Cardiac muscle cell (in vitro differentiated cells and primary cell): Measurements from ENCODE around the gene KMO. TPM values are rescaled to one million over a fixed set of nuclear protein-coding genes. Genes with fewer than 3 reads are reported as not detected.

Experiments
- DNase-seq, 2 donors: peaks; one replicate each; pipeline versions ENCODE4 v3.0.0 to v3.0.0-alpha.2; 2010 to 2017; ENCODE audit warnings: low read depth in 1 of 2, low spot score in 1 of 2
- H3K27ac ChIP-seq: fragments of 200-600 bp; sonication (generic); 2 replicates; pipeline ENCODE4 v1.5.1; 2016
- H3K27me3 ChIP-seq: fragments of 200-600 bp; sonication (generic); 2 replicates; pipeline ENCODE4 v1.6.0; 2016; ENCODE audit warnings: control low read depth
- H3K36me3 ChIP-seq: fragments of 200-600 bp; sonication (generic); 2 replicates; pipeline ENCODE4 v1.5.1; 2016; ENCODE audit warnings: control low read depth
- H3K4me1 ChIP-seq: fragments of 200-600 bp; sonication (generic); 2 replicates; pipeline ENCODE4 v1.8.1; 2017; ENCODE audit warnings: low read depth, mild to moderate bottlenecking, mixed run types
- H3K4me3 ChIP-seq: fragments of 200-600 bp; sonication (generic); 2 replicates; pipeline ENCODE4 v1.5.1; 2016; ENCODE audit warnings: mild to moderate bottlenecking
- H3K9me3 ChIP-seq: fragments of 200-600 bp; sonication (generic); 2 replicates; pipeline ENCODE4 v1.5.1; 2017; ENCODE audit warnings: low read depth, mild to moderate bottlenecking, control low read depth
- polyA plus RNA-seq: library from polyadenylated mRNA; unstranded; fragments of >200 nt; fragmentation: Nextera tagmentation; extraction: Ambion mirVana; gene quantifications from 2 replicates; pipeline ENCODE4 v1.2.1, GENCODE V29; 2016
- total RNA-seq: library from RNA; depleted of rRNA; stranded (reverse); fragments of >200 nt; gene quantifications from 2 replicates; pipeline ENCODE4 v1.2.3, GENCODE V29; 2016
- TF ChIP-seq, protein P1 (sequence below): IDR thresholded peaks from 2 replicates; pipeline ENCODE4 v1.5.1; 2012; ENCODE audit warnings: low read depth, mild to moderate bottlenecking, low read length

The KMO gene
- total and polyA plus RNA-seq, 2 experiments from 2014 or later, result not detected

DNA sequence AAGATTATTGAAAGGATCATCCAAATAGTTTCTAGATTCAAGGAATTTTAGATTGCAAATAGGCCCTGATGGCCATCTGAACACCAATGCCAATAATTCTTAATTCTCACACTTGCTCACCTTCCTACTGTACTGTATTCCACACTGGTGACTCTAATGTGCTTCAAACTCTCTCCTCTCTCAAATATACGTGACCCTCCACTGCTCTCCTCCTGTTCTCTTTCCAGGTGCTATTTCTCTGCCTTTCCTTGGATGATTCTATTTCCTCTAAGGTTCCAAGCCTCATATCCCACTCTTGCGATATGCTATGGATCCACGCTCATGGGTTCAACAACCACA, 28.6 kb downstream of the KMO start:
- no peaks in the 10 kb centered on the region for H3K9me3 ChIP-seq
- no peak for DNase-seq
- TF ChIP-seq, protein P1, sequence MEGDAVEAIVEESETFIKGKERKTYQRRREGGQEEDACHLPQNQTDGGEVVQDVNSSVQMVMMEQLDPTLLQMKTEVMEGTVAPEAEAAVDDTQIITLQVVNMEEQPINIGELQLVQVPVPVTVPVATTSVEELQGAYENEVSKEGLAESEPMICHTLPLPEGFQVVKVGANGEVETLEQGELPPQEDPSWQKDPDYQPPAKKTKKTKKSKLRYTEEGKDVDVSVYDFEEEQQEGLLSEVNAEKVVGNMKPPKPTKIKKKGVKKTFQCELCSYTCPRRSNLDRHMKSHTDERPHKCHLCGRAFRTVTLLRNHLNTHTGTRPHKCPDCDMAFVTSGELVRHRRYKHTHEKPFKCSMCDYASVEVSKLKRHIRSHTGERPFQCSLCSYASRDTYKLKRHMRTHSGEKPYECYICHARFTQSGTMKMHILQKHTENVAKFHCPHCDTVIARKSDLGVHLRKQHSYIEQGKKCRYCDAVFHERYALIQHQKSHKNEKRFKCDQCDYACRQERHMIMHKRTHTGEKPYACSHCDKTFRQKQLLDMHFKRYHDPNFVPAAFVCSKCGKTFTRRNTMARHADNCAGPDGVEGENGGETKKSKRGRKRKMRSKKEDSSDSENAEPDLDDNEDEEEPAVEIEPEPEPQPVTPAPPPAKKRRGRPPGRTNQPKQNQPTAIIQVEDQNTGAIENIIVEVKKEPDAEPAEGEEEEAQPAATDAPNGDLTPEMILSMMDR, result no peak
- H3K4me1 ChIP-seq, result no peaks in the 10 kb centered on the region
- H3K27me3 ChIP-seq, result no peaks in the 10 kb centered on the region
- H3K27ac ChIP-seq, result no peak overlapping the region
- no peaks in the 10 kb centered on the region for H3K36me3 ChIP-seq
- no peak overlapping the region for H3K4me3 ChIP-seq

DNA sequence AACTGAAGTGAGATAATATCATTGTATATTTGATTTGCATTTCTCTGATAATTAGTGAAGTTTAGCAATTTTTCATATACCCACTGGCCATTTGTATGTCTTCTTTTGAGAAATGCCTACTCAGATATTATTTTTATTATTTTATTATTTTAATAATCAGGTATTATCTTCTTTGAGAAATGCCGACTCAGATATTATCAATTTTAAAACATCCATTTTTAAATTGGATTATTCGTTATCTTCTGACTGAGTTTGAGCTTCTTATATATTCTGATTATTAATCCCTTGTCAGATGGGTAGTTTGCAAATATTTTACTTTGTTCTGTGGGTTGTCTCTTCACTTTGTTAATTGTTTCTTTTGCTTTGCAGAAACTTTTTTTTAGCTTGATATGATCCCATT, 37.7 kb downstream of the KMO start:
- TF ChIP-seq, protein P1, result no peak
- Histone ChIP-seq H3K27ac (no peak overlapping the region), H3K27me3 (no peaks in the 10 kb centered on the region), H3K9me3 (no peaks in the 10 kb centered on the region), H3K4me1 (no peaks in the 10 kb centered on the region), H3K36me3 (no peaks in the 10 kb centered on the region), H3K4me3 (no peak overlapping the region)
- DNase-seq, result no peak

DNA sequence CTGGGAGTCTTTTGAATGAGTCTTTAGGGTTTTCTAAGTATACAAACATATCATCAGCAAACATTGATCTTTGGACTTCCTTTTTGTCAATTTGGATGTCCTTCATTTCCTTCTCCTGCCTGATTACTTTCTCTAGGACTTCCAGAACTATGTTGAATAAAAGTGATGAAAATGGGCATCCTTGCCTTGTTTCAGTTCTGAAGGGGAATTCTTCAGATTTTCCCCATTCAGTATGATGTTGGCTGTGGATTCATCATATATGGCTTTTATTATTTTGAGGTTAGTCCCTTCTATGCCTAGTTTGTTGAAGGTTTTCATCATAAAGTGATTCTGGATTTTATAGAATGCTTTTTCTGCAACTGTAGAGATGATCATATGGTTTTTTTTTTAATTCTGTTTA, 42.0 kb downstream of the KMO start:
- Histone ChIP-seq H3K4me3 (no peak overlapping the region), H3K27me3 (no peaks in the 10 kb centered on the region), H3K36me3 (no peaks in the 10 kb centered on the region), H3K4me1 (no peaks in the 10 kb centered on the region), H3K27ac (no peak overlapping the region), H3K9me3 (no peaks in the 10 kb centered on the region)
- DNase-seq, result no peak
- TF ChIP-seq, protein P1, result no peak

DNA sequence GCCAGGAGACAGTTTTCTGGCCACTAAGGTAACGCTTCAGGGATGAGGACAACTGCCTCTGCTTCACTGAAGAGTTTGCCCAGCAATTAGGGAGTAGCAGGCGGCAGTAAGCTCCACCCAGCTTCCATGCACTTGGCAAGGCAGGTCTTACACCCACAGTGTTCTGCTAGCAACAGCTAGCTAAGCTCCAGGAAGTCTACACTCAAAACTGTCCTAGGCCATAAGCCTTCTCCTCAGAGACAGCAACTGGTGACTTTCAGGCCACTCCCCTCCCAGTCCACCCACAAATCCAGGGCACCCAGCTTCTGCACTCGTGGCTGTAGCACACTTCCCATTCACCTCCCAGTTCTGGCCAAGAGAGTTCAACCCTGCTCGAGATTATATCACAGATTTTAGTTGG, 47.3 kb downstream of the KMO start:
- Histone ChIP-seq H3K27me3 (no peaks in the 10 kb centered on the region), H3K36me3 (no peaks in the 10 kb centered on the region), H3K4me3 (no peak overlapping the region), H3K27ac (no peak overlapping the region), H3K4me1 (no peaks in the 10 kb centered on the region), H3K9me3 (no peaks in the 10 kb centered on the region)
- TF ChIP-seq, protein P1, result no peak
- DNase-seq, result no peak

DNA sequence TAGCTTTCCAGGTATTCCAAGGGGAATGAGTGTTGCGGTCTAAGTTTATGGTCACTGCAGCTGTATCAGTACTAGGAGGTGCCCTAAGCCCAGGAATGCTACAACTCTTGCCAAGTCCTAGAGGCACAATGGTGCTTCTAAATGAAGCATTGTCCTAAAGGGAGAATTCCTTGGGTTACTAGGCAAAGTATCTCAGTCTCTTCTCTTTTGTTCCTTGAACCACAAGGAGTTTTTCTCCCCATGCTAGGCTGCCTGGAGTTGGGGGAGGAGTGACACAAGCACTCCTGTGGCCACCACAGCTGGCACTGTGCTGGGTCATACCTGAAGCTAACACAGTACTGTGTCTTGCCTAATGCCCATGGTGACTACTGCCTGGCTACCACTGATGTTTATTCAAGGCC, 50.7 kb downstream of the KMO start:
- Histone ChIP-seq H3K27me3 (no peaks in the 10 kb centered on the region), H3K4me3 (no peak overlapping the region), H3K36me3 (no peaks in the 10 kb centered on the region), H3K27ac (no peak overlapping the region), H3K9me3 (no peaks in the 10 kb centered on the region), H3K4me1 (no peaks in the 10 kb centered on the region)
- TF ChIP-seq, protein P1, result no peak
- DNase-seq, result no peak

DNA sequence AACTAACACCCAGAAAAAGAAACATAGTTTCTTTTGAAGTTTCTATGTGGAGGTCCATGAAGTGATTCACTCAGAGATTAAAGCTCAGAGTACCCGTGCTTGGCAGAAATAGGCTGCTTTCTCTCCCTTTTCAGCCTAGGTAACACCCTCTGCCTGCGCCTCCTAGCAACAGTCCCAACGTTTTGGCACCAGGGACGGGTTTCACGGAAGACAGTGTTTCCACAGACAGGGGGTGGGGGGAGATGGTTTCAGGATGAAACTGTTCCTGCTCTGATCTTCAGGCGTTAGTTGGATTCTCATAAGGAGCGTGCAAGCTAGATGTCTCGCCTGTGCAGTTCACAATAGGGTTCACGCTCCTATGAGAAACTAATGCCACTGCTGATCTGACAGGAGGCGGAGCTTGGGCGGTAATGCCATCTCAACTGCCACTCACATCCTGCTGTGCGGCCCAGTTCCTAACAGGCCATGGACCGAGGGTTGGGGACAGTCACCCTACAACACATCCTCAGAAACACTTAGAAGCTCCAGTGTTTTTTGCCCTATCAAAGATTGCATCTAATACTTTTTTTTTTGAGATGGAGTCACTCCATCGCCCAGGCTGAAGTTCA, 54.8 kb downstream of the KMO start:
- Histone ChIP-seq H3K4me3 (no peak overlapping the region), H3K9me3 (no peaks in the 10 kb centered on the region), H3K4me1 (no peaks in the 10 kb centered on the region), H3K27me3 (no peaks in the 10 kb centered on the region), H3K36me3 (no peaks in the 10 kb centered on the region), H3K27ac (no peak overlapping the region)
- DNase-seq, result no peak
- TF ChIP-seq, protein P1, result no peak
